Activated CD4-positive, alpha-beta T cell treated with anti-CD3 and anti-CD28 coated beads, Interleukin-2, amount 50 U/mL, for 48 hours (primary cell): ENCODE measurements around the gene ALDOA.
A peak's percentile ranks its signal among the peaks of the same experiment; 100 is the strongest.
"Not testable (repeated sequence)": the region's sequence is repeated elsewhere in the genome, so short reads cannot be mapped to it uniquely, and the experiment has no call there.

ENCODE experiments used
- DNase-seq, 2 experiments: peaks; one replicate each; pipeline ENCODE4 v3.0.0-alpha.2; 2020

Gene ALDOA

DNA sequence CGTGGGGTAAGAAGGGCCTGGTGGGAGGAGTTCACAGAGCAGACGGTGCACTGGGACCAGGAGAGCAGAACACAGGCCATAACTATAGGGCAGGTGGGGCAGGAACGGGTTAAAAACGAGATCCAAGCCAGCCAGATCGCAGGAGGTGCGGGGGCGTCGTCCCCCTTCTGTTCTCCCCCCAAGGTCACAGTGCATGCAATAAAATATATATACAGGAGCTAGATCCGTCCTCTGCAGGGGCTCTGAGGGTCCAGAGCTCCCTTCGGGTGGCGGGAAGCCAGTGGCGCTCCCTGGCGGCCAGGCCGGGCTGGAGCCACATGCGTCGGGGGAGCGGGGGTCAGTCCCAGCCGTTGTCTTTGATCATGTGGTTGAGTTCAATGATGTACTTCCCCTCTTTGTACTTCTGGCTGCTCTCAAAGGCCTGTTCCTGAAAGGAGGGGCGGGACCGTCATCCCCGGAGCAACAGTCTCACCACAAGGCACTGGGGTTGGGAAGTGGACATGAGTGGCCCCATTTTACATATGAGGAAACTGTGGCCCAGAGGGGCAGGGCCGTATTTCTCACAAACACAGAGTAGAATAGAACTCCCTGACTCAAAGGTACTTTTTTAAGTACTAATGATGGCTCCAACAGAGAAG lies 26.9 kb downstream of the ALDOA start:
- DNase-seq = peak; percentile 82 to 84

DNA sequence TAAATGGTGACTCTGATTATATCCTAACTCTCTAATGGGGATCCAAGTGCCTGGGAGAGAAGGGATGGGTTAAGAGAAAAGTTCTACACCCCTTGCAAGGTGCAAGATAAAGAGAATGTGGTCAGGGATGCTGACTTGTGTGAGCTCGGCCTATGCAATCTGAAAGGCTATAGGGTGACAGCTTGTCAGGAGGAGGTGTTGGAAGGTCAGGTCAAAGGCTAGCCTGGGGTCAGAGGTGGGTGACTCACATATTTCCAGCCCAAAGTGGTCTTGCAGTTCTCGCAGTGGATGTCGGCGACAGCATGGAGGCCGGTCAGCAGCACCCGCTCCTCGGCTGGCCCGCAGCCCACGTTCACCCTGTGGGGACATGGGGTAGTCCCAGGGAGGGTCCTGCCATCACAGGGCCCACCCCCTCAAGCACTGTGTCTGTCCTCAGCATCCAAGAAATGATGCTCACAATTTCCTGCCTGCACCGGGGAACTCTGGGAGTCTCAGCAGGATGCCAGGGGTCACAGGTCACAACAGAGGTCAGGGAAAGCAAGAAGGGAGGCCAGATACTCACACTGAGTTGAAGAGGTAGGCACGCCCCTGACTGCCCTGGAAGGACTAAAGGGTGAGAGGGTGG lies 29.1 kb downstream of the ALDOA start:
- no peak for DNase-seq

DNA sequence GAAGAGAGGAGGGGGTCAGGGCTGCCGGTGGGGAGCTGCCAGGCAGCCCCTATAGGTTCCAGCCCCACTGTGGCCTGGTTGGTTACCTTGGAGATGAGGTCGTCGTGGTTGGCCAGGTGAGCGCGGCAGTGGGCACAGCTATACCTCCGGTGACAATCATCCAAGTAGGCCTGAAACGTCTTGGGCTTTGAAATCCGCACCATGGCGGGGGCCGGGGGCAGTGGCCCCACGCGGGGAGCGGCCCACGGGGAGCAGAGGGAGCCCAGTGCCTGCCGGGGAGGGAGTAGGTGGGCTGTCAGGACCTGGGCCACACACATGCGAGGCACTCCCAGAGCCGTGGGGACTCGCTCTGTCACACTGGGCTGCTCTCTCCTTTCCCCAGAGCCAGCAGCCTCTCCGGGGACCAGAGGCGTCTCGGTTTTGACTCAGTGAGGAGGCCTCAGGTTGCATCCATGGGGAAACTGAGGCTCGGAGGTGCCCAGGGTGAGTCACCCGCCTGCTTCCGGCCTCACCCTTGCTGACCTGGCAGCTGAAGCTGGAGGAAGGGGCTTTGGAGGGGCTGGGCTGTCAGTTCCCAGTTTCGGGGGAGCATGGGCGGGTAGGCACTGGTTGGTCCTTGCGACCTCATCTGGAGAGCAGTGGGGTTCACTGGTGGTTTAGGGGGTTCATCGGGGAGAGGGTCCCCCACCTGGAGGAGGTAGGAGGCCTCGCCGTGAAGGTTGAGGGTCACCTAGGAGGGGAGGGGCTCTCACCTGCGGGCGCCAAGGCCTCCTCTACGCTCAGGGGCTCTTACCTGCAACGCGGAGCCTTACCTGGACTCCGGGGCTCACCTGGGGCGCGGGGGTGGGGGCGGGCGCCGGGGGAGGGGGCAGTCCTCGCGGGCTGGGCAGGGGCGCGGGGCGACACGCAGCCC lies 29.9 kb downstream of the ALDOA start:
- no peak for DNase-seq

DNA sequence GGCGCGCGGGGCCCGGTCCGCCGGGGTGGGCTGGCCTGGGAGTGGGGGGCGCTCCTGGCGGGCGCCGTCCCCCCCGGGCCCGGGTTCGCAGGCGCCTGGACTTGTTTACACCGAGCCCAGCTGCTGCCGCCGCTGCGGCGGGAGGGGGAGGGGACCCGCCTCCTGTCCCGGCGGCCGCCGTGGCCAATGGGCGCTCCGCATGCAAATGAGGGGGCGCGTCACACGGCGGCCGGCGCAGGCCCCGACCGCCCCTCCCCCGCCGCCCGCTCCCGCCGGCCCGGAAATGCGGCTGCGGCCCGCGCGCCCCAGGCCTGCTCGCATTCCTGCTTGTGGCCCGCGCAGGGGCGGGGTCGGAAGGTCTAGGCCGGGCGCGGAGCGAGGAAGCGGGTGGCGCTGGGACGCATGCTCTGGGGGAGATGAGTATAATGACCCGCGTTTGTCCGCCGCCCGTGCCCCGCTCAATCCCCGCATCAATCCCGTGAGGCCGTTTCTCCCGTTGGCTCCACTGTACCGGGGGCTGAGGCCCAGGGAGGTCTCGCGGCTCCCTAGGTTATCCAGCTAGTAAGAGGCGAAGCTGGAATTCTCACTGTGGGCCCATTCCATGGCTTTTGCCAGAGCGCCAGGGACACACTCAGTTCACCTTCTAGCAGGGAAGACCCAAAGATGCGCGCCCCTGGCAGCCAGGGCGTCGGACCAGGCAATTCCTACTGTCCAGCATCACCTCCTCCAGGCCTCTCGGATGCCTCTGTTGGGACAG lies 30.7 kb downstream of the ALDOA start, which contains the start of gene YPEL3:
Gene YPEL3 (minus strand): TSS at position 109 of the 757 bp plus-strand sequence. CDS start 731 bp downstream, outside the sequence.
- DNase-seq = peak; percentile 86 to 87

DNA sequence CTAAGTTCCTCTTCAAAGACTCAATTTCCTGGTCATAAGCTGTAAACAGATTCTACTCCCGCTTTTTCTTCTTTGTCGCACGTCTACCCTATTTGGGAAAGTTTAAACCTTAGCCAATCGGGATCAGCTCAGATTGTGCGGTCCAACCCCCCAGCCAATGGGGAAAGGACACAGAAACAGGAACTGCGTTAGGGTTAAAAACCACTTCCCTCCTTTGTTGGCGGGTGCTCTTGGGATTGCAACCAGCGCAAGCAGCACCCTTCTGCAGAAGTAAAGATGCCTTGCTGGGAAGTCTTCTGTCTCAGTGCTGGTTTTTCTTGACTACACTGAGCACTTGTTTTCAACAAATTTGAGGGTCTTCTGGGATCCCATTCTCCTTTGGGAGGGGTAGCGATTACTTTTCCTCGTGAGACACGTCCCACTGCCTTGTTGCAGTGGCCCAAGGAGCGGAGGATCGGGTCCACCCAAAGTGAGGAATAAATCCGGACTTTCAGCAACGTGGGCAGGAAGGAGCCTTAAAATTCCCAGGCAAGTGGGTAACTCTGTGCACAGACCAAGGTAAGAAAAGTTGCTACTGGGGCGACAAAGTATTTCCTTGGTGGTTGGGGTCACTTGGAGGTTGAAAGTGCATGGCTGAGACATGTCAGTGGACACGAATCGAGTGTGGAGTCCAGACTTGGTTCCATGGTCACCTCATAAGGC lies 31.5 kb downstream of the ALDOA start:
- no peak for DNase-seq

DNA sequence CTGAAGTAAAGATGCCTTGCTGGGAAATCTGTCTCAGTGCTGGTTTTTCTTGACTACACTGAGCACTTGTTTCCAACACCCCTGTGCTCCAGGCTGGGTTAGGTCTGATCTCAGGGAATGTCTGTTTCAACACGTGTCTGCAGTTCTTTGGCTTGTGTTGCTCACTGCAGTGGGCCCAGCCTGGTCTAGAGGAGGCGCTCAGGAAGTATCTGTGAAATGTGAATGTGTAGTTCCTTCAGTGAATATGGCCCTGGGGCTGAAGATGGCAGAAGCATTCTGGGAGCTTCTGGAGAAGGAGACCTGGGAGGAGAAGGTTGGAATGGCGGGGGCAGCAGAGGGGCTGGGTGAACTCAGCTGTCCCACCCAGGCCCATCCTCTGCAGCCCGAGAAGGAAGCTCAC lies 38.5 kb downstream of the ALDOA start:
- no peak for DNase-seq

GRCh38 chr16:30104492-30104891 lies 38.9 kb downstream of the ALDOA start:
- DNase-seq = no peak

DNA sequence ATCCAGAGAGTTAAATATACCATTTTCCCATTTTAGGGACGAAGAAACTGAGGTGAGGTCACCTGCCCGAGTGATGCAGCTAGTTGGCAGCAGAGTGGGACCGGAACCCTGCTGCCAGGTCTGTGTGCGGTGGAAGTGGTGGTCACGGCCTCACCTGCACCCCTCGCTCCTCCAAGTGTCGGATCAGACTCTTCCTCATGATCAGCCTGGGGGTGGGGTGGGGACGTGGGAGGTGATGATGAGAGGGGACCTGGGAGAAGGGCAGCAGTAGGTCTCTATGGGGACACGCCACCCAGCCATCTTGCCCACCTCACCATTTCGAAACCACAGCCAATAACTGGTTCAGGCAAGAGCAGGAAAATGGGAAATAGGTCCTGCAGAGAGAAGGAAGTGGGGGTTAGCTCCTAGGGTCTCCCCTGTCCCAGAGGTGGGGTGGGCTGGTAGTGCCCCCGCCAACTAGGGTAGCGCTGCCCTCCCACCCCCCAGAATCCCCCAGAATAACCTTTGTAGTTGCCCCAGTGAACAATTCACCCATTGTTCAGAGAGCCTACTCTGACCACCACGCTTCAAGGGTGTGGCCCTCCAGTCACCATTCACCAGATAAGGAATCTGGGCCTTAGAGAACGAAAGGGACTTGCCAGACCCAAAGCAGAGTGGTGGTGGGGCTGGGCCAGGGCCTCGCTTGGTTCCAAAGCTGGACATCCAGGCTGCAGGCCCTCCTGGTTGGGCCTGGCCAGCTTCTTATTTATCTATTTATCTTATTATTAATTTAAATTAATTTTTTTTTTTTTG lies 42.7 kb downstream of the ALDOA start:
- DNase-seq = no peak

- DNase-seq = no peak
Measured at GRCh38 chr16:30110661-30111060, 45.1 kb downstream of the ALDOA start.

- peak; percentile 77 to 83 for DNase-seq
Measured at GRCh38 chr16:30112197-30113030, 46.9 kb downstream of the ALDOA start.

DNA sequence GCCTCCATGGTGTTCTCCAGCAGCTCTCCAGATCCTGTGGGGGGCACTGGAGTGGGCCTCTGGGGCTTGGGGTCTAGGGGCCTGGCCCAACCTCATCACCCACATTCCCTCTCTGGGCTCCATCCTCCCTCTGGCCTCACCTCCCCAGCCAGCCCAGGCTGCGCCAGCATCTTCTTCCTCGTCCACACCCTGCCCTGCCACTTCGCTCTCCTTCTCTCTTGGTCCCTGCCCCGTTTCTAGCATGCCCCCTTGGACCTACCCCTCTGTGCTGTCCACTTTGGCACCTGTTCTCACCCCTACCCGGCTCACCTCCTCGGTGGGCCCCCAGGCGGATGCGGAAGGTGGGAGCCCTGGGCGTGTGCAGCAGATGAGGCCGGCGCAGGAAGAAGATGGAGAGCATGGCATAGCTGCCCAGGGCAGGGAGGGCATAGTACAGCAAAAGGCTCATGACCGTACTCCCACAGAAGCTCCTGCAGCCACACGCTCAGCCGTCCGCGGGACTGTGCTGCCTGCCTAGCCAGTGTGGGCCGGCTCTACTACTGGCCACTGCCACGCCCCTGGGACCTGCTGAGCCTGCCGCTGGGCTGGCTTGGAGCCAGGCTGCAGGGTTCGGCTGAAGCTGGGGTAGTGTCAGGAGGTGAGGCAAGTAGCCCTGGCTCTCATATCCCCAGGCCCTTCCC lies 47.6 kb downstream of the ALDOA start, which contains the start of gene GDPD3:
Gene GDPD3 (minus strand): TSS at position 507 of the 680 bp plus-strand sequence. CDS start 59 bp downstream, at position 448.
- no peak for DNase-seq

- DNase-seq = no peak
Measured at GRCh38 chr16:30113711-30114333, 48.3 kb downstream of the ALDOA start.

DNA sequence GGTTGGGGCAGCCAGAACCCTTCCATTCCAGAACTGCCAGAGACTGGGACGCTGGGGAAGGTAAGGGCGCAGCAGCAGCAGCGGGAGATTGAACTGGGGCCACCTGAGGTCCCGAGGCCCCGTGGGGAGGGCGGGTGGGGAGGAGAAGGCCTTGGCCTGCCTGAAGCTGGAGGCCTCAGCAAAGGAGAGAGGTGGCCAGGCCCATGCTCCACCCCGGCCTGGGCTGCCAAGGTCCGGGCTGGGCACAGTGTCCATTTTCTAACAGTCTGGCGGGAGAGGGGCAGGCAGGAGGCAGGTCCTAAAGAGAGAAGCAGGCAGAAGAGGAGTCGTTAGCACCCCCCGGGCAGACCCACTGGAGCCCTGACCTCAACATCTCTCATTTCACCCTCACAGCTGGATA lies 48.9 kb downstream of the ALDOA start:
- no peak for DNase-seq

DNA sequence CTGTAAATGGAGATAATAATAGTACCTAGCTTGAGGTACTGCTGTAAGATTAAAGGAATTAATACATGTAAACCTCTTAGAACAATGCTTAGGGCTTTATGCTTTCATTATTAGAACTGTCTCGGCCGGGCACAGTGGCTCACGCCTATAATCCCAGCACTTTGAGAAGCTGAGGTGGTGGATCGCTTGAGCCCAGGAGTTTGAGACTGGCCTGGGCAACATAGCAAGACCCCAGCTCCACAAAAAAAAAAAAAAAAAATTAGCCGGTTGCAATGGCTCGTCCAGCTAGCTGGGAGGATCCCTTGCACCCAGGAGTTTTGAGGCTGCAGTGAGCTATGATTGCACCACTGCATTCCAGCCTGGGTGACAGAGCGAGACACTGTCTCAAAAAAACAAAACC lies 49.3 kb downstream of the ALDOA start:
- DNase-seq = not testable (repeated sequence)

- no peak for DNase-seq
Measured at GRCh38 chr16:30115238-30115637, 49.7 kb downstream of the ALDOA start.

- no peak for DNase-seq
Measured at GRCh38 chr16:30116291-30117207, 51.0 kb downstream of the ALDOA start.

GRCh38 chr16:30117768-30118167 lies 52.2 kb downstream of the ALDOA start:
- DNase-seq = no peak

DNA sequence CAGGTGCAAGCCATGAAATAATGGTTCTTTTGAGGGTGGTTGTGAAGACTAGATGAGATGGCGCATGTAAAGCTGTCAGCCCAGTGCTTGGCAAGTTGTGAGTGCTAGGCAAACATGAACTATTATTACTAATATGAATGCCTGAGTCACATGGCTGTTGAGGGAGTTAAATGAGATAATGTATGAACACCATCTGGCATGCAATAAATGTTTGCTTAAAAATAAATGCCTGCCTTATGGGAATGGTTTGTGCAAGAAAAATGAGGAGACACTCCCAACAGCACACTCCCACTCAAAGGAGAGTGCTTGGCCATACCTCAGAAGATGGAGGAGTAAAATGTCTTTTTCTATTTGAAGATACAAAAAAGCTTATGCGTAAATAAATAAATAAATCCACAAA lies 53.9 kb downstream of the ALDOA start:
- no peak for DNase-seq
